A673 (cell line): ENCODE data around the gene GARNL3.
A peak's percentile ranks its signal among the peaks of the same experiment; 100 is the strongest.

Experiments
- CTCF ChIP-seq: fragments of 300-800, 200-600 bp; sonication (generic); conservative IDR thresholded peaks from 2 replicates; pipeline ENCODE4 v1.5.1; 2017; ENCODE audit warnings: low read depth, mild to moderate bottlenecking, antibody characterized with exemption, low read length, moderate library complexity, mixed read lengths
- EZH2 ChIP-seq: fragments of 200-600 bp; sonication (generic); IDR thresholded peaks from 2 replicates; pipeline ENCODE4 v1.6.1; 2017; ENCODE audit warnings: borderline replicate concordance, low read depth, mild to moderate bottlenecking, mixed read lengths, antibody characterized with exemption, low read length; ENCODE audit not compliant: poor library complexity, severe bottlenecking

- TF ChIP-seq CTCF (0 out of 2 replicates have a peak, but pooled peaks have one; percentile 25), EZH2 (no peak)
These were observed 96.3 kb downstream of the GARNL3 start for GRCh38 chr9:127360829-127361228.
